Measurements from ENCODE around the gene MRPS18A. TPM values are rescaled to one million over a fixed set of nuclear protein-coding genes. Genes with fewer than 3 reads are reported as not detected.

MRPS18A gene
- total and polyA plus RNA-seq, 9 of the 15 experiments (the other 6 are each of a cell fraction or from before 2014, with no cell fraction given): 87.5 to 243 (median 125) TPM

- TF ChIP-seq, protein P1, sequence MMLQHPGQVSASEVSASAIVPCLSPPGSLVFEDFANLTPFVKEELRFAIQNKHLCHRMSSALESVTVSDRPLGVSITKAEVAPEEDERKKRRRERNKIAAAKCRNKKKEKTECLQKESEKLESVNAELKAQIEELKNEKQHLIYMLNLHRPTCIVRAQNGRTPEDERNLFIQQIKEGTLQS (IDR thresholded peaks at IDR 0.05): no peak
- TF ChIP-seq, protein P1 (CRISPR knock-in tag; conservative IDR thresholded peaks at IDR 0.05): no peak
- TF ChIP-seq SP1 (CRISPR knock-in tag; IDR thresholded peaks at IDR 0.05) (no peak), POLR2AphosphoS2 (IDR thresholded peaks at IDR 0.05; ENCODE audit: low read length) (no peak), POLR2G (IDR thresholded peaks at IDR 0.05; ENCODE audit: low read depth, low read length) (no peak), PHB (CRISPR knock-in tag; IDR thresholded peaks at IDR 0.05) (peak; percentile 40; the same call in 1 of the 2 replicates), ZNF584 (CRISPR knock-in tag; IDR thresholded peaks at IDR 0.05; ENCODE audit: low read depth) (0 out of 2 replicates have a peak, but pooled peaks have one; percentile 49), ZNF644 (tag; IDR thresholded peaks at IDR 0.05; ENCODE audit: low read depth) (0 out of 2 replicates have a peak, but pooled peaks have one; percentile 39), ELF2 (CRISPR knock-in tag; IDR thresholded peaks at IDR 0.05) (0 out of 2 replicates have a peak, but pooled peaks have one; percentile 33), ZNF354B (CRISPR knock-in tag; IDR thresholded peaks at IDR 0.05) (no peak), NCOA2 (IDR thresholded peaks at IDR 0.05; ENCODE audit: partially characterized antibody in 2 of 2) (no peak)
- TF ChIP-seq, protein P2, sequence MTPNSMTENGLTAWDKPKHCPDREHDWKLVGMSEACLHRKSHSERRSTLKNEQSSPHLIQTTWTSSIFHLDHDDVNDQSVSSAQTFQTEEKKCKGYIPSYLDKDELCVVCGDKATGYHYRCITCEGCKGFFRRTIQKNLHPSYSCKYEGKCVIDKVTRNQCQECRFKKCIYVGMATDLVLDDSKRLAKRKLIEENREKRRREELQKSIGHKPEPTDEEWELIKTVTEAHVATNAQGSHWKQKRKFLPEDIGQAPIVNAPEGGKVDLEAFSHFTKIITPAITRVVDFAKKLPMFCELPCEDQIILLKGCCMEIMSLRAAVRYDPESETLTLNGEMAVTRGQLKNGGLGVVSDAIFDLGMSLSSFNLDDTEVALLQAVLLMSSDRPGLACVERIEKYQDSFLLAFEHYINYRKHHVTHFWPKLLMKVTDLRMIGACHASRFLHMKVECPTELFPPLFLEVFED (CRISPR knock-in tag; conservative IDR thresholded peaks at IDR 0.05): no peak
- TF ChIP-seq, protein P3, sequence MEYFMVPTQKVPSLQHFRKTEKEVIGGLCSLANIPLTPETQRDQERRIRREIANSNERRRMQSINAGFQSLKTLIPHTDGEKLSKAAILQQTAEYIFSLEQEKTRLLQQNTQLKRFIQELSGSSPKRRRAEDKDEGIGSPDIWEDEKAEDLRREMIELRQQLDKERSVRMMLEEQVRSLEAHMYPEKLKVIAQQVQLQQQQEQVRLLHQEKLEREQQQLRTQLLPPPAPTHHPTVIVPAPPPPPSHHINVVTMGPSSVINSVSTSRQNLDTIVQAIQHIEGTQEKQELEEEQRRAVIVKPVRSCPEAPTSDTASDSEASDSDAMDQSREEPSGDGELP (CRISPR knock-in tag; IDR thresholded peaks at IDR 0.05; ENCODE audit: borderline replicate concordance): 0 out of 2 replicates have a peak, but pooled peaks have one; percentile 13
- TF ChIP-seq, protein P4, sequence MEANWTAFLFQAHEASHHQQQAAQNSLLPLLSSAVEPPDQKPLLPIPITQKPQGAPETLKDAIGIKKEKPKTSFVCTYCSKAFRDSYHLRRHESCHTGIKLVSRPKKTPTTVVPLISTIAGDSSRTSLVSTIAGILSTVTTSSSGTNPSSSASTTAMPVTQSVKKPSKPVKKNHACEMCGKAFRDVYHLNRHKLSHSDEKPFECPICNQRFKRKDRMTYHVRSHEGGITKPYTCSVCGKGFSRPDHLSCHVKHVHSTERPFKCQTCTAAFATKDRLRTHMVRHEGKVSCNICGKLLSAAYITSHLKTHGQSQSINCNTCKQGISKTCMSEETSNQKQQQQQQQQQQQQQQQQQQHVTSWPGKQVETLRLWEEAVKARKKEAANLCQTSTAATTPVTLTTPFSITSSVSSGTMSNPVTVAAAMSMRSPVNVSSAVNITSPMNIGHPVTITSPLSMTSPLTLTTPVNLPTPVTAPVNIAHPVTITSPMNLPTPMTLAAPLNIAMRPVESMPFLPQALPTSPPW (CRISPR knock-in tag; IDR thresholded peaks at IDR 0.05): no peak
Measured at GRCh38 chr6:43718387-43719105, 31.0 kb upstream of the MRPS18A start (continued).
